Dendritic cell treated with granulocyte-macrophage colony-stimulating factor and Interleukin-4, amounts not matched to agents 40 ng/mL and 50 ng/mL, for 4 days (primary cell): ENCODE results near the gene HERC2.

Experiments
- H3K27ac Mint-ChIP-seq: one replicate; pipeline ENCODE4 v1.8.0; 2022; ENCODE audit warnings: mild to moderate bottlenecking, mixed read lengths
- H3K27me3 Mint-ChIP-seq: one replicate; pipeline ENCODE4 v1.8.0; 2022; ENCODE audit warnings: mild to moderate bottlenecking, mixed read lengths
- H3K36me3 Mint-ChIP-seq: one replicate; pipeline ENCODE4 v1.8.0; 2022; ENCODE audit warnings: low read depth, mixed read lengths
- H3K4me1 Mint-ChIP-seq: one replicate; pipeline ENCODE4 v1.8.0; 2022; ENCODE audit warnings: low read depth, mixed read lengths
- H3K4me3 Mint-ChIP-seq: one replicate; pipeline ENCODE4 v1.8.0; 2022; ENCODE audit warnings: mild to moderate bottlenecking, moderate library complexity, mixed read lengths
- H3K9me3 Mint-ChIP-seq: one replicate; pipeline ENCODE4 v1.8.0; 2022; ENCODE audit warnings: mixed read lengths
- intact Hi-C: fragments of 100-400 bp; cut with micrococcal nuclease; formaldehyde crosslinking; loops from one replicate; pipeline ENCODE4 v1.15.0; 2022

HERC2 gene

DNA sequence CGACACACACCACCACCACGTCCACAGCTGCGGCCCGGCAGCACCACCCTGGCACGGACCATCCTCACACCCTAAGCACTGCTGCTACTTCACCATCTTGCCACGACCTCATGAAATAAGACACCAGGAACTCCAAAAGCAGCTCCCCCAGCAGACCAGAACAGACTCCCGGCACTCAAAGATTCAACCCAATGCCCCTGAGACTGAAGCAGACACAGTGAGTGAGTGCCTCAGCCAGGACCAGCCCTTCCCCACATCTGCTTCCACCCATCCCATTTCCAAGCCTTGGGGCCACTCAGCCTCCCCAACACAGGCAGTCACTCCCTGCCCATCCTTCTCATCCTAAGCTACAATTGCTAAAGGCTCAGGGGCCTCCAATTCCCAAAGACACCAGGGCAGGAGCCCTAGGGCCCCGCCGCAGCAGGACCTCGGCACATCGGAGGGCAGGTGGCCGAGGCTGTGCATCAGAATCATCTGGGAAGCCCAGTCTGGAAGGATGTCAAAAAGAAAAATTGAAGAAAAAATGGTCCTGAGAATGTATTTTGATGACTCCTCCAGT lies 204.5 kb downstream of the HERC2 start:
- Mint-ChIP-seq H3K27ac (no peak overlapping the region), H3K36me3 (peaks cover 99% of the 10 kb centered on the region), H3K27me3 (no peaks in the 10 kb centered on the region), H3K9me3 (no peaks in the 10 kb centered on the region), H3K4me3 (no peak overlapping the region), H3K4me1 (no peaks in the 10 kb centered on the region)
- intact Hi-C loops, result no loop called here

DNA sequence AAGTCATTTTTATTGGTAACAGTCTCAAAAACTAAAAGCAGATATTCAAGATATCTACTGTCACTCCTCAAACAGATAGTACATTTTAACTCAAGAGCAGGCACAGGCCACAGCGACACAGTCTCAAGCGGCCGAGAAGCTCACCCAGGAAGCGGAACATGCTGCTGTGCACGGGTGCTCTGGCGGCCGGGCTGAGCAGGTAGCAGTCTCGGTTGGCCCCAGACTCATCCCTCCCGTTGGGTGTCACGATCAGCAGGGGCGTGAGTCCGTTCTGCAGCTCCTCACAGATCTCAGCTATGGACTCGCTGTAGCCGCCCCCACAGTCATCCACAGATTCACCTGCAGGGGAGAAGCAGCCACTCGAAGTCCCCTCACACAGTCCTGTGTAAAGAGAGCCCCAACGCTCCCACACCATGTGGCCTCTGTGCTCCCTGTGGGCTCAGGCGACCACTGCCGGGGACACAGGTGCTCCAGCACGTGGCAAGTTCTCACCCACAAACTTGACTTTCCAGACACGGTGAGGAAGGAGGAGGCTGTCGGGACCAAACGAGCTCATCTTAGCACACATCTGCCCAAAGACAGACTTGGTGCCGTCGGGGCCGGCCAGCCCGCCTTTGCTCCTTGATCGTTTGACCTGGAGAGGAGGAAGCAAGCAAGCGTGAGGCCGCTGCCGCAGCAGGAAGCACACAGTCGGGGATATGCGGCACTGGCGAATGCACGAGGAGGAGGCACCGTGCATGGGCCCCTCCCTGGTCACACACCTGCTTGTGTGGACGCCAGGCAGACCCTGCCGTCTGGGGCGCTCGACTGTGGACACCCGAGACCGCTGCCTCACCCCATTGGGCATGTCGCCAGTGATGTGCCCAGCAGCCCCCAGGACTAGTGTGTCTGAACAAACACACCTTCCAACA lies 205.2 kb downstream of the HERC2 start:
- Mint-ChIP-seq H3K27me3 (no peaks in the 10 kb centered on the region), H3K36me3 (peaks cover 99% of the 10 kb centered on the region), H3K4me1 (no peaks in the 10 kb centered on the region), H3K27ac (no peak overlapping the region), H3K4me3 (no peak overlapping the region), H3K9me3 (no peaks in the 10 kb centered on the region)
- intact Hi-C loops, result no loop called here

DNA sequence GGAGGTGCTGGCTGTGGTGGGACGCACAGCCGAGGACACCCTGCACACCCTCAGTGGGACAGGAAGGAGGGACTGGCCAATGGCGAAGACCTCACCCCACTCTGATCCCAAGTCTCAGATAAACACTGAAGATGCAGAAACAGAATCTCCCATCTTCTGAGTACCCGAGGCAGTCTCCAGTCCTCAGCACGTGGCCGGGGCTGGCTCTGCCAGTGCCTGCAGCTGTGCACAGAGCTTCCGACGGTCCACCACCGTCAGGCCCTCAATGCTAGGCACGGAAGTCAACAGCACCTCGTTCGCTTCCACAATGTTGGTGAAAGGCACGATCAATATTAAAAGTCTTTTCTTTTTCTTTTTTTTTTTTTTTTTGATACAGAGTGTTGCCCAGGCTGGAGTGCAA lies 206.1 kb downstream of the HERC2 start:
- Mint-ChIP-seq H3K36me3 (peaks cover 98% of the 10 kb centered on the region), H3K27me3 (no peaks in the 10 kb centered on the region), H3K4me1 (no peaks in the 10 kb centered on the region), H3K9me3 (no peaks in the 10 kb centered on the region), H3K27ac (no peak overlapping the region), H3K4me3 (no peak overlapping the region)
- intact Hi-C loops, result no loop called here

DNA sequence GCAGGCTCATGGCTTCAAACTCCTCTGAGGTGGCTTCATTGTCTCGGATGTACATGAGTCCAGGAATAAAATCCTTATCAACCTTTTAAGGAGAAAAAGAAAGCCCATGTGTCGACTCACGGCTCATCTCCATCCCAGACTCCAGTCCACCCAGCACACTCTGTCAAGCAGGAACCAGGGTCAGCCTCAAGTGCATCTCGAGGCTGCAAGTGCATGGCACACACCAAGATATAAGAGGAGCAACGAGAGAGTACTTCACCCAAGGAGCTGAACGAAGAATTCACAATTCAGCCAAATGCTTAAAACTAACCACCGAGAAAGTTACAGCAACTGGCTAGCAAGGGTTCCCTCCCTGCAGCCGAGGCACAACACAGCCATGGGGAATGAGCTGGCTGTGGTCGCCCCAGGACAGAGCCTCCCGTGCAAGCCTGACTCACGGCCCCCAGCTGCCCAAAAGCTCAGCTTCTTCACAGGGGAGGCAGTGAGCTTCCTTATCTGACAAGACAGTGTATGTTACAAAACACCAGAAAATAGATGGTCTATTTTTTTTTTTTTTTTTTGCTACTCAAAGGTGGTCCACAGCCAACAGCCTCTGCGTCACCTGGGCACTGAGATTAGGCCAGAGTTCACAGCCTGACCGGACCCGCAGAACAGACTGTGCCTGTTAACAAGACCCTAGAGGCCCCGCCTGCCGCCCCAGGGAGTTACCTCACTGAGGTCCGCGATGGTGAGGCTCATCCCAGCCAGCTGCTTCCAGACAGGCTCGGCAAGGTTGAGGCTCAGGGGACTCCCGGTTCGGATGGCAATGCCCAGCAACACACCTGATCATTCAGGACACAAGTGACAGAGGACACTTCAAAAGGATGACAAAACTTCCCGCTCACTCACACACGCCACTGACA lies 207.0 kb downstream of the HERC2 start:
- intact Hi-C loops, result no loop called here

DNA sequence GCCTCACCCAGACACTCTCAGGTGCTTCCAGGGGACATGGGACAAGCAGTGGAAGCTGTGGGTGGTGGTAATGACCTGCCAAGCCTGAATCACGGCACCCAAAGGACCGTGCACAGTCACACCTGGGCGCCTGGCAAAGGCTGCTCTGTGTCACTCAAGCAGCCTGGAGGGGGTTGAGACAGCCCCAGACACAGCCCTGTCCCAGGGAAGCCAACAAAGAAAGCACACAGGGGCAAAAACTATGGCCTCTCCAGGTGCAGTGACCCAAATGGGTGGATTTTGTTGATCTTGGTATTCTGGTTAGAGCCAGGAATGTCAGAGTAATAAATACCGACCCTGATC lies 207.9 kb downstream of the HERC2 start:
- no peaks in the 10 kb centered on the region for H3K4me1 Mint-ChIP-seq
- H3K36me3 Mint-ChIP-seq, result peaks cover 81% of the 10 kb centered on the region
- H3K27ac Mint-ChIP-seq, result no peak overlapping the region
- intact Hi-C loops, result no loop called here
- no peaks in the 10 kb centered on the region for H3K9me3 Mint-ChIP-seq
- H3K27me3 Mint-ChIP-seq, result peaks cover 5% of the 10 kb centered on the region
- no peak overlapping the region for H3K4me3 Mint-ChIP-seq

More for the DNA sequence above, 207.0 kb downstream of the HERC2 start:
- H3K4me3 Mint-ChIP-seq, result no peak overlapping the region
- no peaks in the 10 kb centered on the region for H3K4me1 Mint-ChIP-seq
- no peaks in the 10 kb centered on the region for H3K27me3 Mint-ChIP-seq
- peaks cover 90% of the 10 kb centered on the region for H3K36me3 Mint-ChIP-seq
- H3K9me3 Mint-ChIP-seq, result no peaks in the 10 kb centered on the region
- no peak overlapping the region for H3K27ac Mint-ChIP-seq

DNA sequence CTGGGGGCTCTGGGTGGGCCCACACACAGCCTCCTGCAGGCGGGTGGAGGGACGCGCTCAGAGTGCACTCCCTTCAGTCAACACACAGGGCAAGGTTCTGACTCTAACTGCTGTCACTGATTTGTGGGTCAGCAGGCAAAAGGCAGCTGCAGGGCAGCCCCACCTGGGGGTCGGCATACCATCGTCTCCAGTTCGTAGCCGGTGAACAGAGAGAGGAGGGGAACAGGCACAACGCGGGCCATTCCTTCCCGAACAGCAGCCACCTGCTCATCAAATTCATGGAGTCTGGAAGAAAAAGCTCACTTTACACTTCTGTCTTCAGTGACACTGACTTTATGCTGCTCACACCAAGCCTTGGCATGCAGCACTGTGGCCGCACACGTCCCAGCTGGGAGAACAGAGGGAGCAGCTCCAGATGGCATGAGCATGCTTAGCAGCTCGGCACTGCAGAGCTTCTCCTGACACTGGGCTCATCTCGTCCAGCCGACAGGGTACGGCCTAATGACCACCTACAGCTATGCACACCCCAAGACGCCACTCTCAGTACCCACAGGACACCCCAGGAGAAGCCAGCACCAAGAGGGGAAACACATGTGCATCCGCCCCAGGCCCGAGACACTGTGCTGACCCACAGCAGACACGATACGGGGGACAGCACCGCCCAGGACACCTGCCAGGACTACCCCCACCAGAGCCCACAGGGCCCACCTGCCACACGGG lies 208.4 kb downstream of the HERC2 start:
- intact Hi-C loops, result no loop called here
- Mint-ChIP-seq H3K27me3 (peaks cover 10% of the 10 kb centered on the region), H3K27ac (no peak overlapping the region), H3K4me1 (no peaks in the 10 kb centered on the region), H3K4me3 (no peak overlapping the region), H3K36me3 (peaks cover 76% of the 10 kb centered on the region), H3K9me3 (no peaks in the 10 kb centered on the region)

DNA sequence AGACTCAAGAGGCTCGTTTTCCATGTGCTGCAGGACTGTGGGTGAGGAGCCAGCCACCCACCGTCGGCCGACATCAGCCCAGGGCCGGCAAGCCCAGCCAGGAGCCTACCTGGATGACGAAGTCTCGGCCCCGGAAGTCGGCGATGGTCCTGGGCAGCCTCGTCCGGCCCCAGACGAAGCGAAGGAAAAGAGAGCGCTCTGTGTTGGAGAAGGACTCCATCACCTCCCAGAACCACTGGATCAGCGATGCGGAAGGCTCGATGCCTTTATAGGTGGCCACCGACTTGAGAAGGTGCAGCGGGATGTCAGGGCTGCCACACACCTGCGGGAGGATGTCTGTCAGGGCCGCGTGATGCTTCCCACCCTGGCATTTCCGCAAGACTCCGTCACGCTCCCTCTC lies 209.0 kb downstream of the HERC2 start:
- Mint-ChIP-seq H3K9me3 (no peaks in the 10 kb centered on the region), H3K4me1 (no peaks in the 10 kb centered on the region), H3K36me3 (peaks cover 70% of the 10 kb centered on the region), H3K27me3 (peaks cover 14% of the 10 kb centered on the region), H3K27ac (no peak overlapping the region), H3K4me3 (no peak overlapping the region)
- intact Hi-C loops, result no loop called here

DNA sequence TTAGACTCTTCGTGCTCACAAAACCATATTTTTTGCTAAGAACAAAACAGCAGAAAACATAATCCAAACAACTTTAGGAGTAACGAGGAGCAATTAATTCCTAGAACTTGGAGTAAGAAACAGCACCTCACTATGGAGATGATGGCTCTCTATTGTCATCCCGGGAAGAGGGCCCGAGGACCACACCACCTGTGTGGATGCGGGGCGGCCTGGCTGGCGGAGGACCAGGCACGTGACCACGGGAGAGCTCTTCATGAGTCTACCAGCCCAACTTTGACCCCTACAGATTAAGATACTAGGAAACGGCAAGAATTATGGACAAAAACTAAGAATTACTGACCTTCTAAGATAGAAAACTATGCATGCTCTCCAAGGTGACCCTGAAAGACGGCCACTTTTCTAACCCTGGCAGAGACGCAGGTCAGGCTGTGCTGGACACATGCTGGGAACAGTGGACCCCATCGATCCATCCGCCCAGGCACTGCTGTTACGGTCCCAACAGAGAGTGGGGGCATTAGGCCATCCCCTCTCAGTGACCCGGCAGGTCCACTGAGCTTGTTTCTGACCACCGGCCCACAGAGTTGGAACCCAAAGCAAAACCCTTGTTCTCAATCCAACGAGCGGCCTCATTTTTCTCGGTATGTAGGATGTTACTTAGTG lies 209.7 kb downstream of the HERC2 start:
- no peak overlapping the region for H3K27ac Mint-ChIP-seq
- intact Hi-C loops, result no loop called here
- H3K9me3 Mint-ChIP-seq, result no peaks in the 10 kb centered on the region
- H3K36me3 Mint-ChIP-seq, result peaks cover 63% of the 10 kb centered on the region
- H3K4me1 Mint-ChIP-seq, result peaks cover 2% of the 10 kb centered on the region
- H3K4me3 Mint-ChIP-seq, result no peak overlapping the region
- H3K27me3 Mint-ChIP-seq, result peaks cover 21% of the 10 kb centered on the region

DNA sequence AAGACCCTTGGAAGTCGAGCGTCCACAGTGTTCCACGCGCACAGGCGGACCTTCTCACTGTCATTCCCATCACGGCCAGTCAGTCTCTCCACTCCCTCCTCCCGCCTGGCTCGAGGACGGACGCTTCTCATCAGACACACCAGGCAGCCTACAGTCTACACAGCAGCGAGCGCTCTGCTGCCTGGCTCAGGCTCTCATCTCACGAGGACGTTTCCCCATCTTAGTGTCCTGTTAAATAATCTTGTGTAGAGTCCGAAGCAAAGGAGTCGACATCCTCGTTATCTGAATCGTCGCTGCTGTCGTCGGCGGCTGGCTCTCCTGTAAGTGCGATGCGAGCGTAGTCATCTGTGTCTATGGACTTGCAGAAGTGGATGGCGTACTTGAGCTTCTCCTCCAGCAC lies 210.4 kb downstream of the HERC2 start:
- Mint-ChIP-seq H3K4me3 (no peak overlapping the region), H3K27ac (no peak overlapping the region), H3K27me3 (peaks cover 25% of the 10 kb centered on the region), H3K9me3 (no peaks in the 10 kb centered on the region), H3K4me1 (peaks cover 5% of the 10 kb centered on the region), H3K36me3 (peaks cover 56% of the 10 kb centered on the region)
- intact Hi-C loops, result no loop called here

DNA sequence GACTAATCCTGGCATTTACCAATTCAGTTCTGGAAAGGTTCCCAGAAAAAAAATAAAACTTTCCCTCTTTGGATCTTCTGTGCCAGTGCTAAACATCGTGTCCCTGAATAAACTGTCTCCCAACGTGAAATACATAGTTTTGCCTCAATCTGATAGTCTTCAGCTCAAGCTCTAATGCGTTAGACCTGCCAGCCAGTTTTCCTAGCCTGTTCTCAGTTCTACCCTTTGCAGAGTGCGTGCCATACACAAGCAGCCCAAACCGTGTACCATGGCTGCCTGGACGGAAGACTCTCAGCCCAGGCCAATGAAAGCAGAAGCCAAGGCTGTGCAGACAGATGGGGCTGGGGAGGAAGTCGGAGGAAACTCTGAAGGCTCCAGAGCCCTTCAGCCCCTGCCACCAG lies 211.5 kb downstream of the HERC2 start:
- intact Hi-C loops, result no loop called here
- Mint-ChIP-seq H3K27ac (no peak overlapping the region), H3K4me3 (no peak overlapping the region), H3K9me3 (no peaks in the 10 kb centered on the region), H3K36me3 (peaks cover 45% of the 10 kb centered on the region), H3K4me1 (peaks cover 13% of the 10 kb centered on the region), H3K27me3 (peaks cover 35% of the 10 kb centered on the region)

DNA sequence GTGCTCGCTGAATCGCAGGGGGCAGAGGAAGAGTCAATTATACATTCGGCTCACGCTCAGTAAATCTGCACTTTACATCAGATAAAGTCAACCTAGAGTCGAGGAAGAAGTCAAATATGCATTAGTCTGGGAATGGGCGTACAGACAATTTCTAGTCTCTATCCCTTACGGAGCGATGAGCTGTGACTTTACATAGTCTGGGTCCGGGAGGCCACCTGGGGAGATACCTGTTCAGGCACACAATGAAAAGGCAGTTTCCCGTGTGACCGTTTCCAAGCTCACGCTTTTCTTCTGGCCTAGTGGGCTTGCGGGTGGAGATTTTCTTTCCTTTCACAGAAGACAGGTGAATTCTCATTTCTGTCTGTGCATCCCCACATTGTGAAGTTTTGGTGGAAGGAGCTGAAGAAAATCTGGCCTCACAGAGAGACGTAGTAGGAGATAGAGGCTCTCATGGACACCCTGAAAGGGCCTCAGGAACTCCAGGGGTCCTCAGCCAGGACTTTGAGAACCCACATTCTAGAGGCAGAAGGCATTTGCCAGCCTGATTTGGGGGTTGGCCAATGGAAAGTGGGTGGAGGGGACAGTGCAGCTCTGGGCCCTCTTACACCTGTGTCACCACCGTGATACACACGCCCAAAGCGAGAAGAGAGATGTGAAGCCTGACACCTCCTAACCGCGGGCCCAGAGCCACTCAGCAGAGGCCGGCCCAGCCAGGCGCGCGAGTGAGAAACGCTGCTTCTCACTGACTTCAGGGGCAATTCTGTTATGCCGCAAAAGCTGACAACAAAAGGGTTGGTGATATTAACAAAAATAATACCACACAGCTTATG lies 212.1 kb downstream of the HERC2 start:
- H3K4me1 Mint-ChIP-seq, result peaks cover 13% of the 10 kb centered on the region
- peaks cover 39% of the 10 kb centered on the region for H3K36me3 Mint-ChIP-seq
- H3K4me3 Mint-ChIP-seq, result no peak overlapping the region
- intact Hi-C loops, result no loop called here
- no peaks in the 10 kb centered on the region for H3K9me3 Mint-ChIP-seq
- H3K27me3 Mint-ChIP-seq, result peaks cover 42% of the 10 kb centered on the region
- no peak overlapping the region for H3K27ac Mint-ChIP-seq

DNA sequence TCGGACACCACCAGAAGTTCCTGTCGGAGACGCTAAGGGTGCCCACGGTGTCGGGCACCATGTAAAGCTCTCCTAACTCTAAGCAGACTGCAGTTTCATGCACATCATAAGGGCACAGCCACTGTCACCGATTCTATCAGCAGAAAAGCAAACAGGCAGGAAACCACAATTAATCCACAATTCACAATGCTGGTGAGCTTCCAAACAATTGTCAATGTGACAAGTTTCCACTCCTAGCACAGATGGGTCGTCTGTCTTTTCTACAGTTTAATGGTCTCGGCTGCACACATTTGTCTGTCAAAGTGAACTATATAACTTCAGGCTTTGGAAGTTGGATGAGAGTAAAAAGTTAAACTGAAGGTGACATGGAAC lies 214.1 kb downstream of the HERC2 start:
- Mint-ChIP-seq H3K36me3 (peaks cover 19% of the 10 kb centered on the region), H3K9me3 (no peaks in the 10 kb centered on the region), H3K27ac (no peak overlapping the region), H3K4me1 (peaks cover 13% of the 10 kb centered on the region), H3K4me3 (no peak overlapping the region), H3K27me3 (peaks cover 55% of the 10 kb centered on the region)
- intact Hi-C loops, result no loop called here
